HepG2 (cell line): ENCODE results near the gene SLX9.

ENCODE experiments used
- SMC3 ChIP-seq: IDR thresholded peaks from 2 replicates; pipeline ENCODE4 v1.6.1; 2011; ENCODE audit warnings: low read length, improper control_type of control experiment
- SNAPC4 ChIP-seq: sonication (generic); formaldehyde crosslinking; IDR thresholded peaks from 2 replicates; pipeline ENCODE4 v1.4.0; 2020; ENCODE audit warnings: mild to moderate bottlenecking, missing genetic modification reagents
- XRCC5 ChIP-seq: fragments of 200-400 bp; formaldehyde crosslinking; optimal IDR thresholded peaks from 2 replicates; pipeline ENCODE3; 2017; ENCODE audit warnings: mild to moderate bottlenecking, low read length
- ZNF180 ChIP-seq: sonication (generic); formaldehyde crosslinking; IDR thresholded peaks from 2 replicates; pipeline ENCODE4 v1.4.0; 2020; ENCODE audit warnings: low read depth, missing genetic modification reagents, borderline replicate concordance

DNA sequence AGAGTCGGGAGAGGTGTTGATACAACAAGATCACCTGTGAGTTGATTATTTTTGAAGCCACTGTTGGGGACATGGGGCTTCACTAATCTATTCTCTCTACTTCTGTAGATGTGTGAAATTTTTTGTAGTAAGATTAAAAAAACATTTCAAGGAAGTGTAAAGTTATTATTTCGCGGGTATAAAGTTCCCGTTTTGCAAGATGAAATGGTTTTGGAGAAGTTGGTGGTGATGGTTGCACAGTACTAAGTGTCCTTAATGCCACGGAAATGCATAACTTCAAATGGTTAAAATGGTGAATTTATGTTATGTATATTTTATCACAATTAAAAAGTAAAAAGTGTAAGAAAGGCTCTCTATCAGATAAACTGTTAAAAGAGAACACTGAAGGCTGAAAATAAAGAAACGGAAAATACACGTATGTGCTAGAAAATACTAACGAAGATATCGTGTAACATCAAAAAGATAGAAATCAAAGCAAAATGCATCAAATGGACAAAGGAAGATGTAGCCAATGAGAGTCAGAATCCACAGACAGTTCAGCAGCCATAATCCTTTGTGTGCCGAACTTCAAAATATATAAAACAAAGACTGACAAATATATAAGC lies 16.2 kb upstream of the SLX9 start:
- TF ChIP-seq ZNF180 (CRISPR knock-in tag): no peak
- no peak for TF ChIP-seq SNAPC4 (CRISPR knock-in tag)
- no peak for TF ChIP-seq SMC3
- no peak for TF ChIP-seq XRCC5
